Sigmoid colon (tissue), 7 donors: ENCODE measurements around the gene RGS21. TPM values are rescaled to one million over a fixed set of nuclear protein-coding genes. Genes with fewer than 3 reads are reported as not detected.

Experiments
- DNase-seq: peaks from one replicate; pipeline ENCODE4 v3.0.0-alpha.2; 2019
- H3K27ac ChIP-seq, 4 donors: fragments of 200-600 bp; sonication (generic); one replicate each; pipeline ENCODE4 v1.5.1; 2016 to 2019; ENCODE audit warnings: mild to moderate bottlenecking in 1 of 4
- H3K27me3 ChIP-seq, 3 donors: fragments of 200-600 bp; sonication (generic); one replicate each; pipeline ENCODE4 v1.5.1; 2019; ENCODE audit warnings: mild to moderate bottlenecking in 1 of 3
- H3K36me3 ChIP-seq, 4 donors: fragments of 200-600 bp; sonication (generic); one replicate each; pipeline ENCODE4 v1.5.1; 2016 to 2019
- H3K4me1 ChIP-seq, 4 donors: fragments of 200-600 bp; sonication (generic); one replicate each; pipeline ENCODE4 v1.5.1; 2017 to 2019
- H3K4me3 ChIP-seq, 4 donors: fragments of 200-600 bp; sonication (generic); one replicate each; pipeline ENCODE4 v1.5.1; 2017 to 2019; ENCODE audit warnings: mild to moderate bottlenecking in 2 of 4, moderate library complexity in 1 of 4
- H3K9me3 ChIP-seq, 4 donors: fragments of 200-600 bp in 3 of 4; sonication (generic) in 3 of 4; one replicate each; pipeline versions ENCODE4 v1.5.1 to v1.6.1; 2013 to 2019
- CTCF ChIP-seq, 4 experiments: fragments of 450-650 bp in 3 of 4; fragments of 200-600 bp in 1 of 4; IDR thresholded peaks; one replicate each; pipeline ENCODE4 v1.5.1; 2016 to 2019; ENCODE audit warnings: antibody characterized with exemption in 4 of 4, mild to moderate bottlenecking in 3 of 4, moderate library complexity in 2 of 4
- EP300 ChIP-seq, 4 donors: sonication (generic); formaldehyde crosslinking; IDR thresholded peaks; one replicate each; pipeline ENCODE4 v1.6.1; 2017; ENCODE audit warnings: antibody characterized with exemption in 4 of 4
- POLR2A ChIP-seq, 2 donors: fragments of 450-650 bp; IDR thresholded peaks; one replicate each; pipeline ENCODE4 v1.6.1; 2016; ENCODE audit warnings: antibody characterized with exemption in 2 of 2, mild to moderate bottlenecking in 2 of 2, moderate library complexity in 2 of 2
- POLR2AphosphoS5 ChIP-seq, 4 donors: sonication (generic); formaldehyde crosslinking; IDR thresholded peaks; one replicate each; pipeline ENCODE4 v1.6.1; 2017; ENCODE audit warnings: antibody characterized with exemption in 4 of 4
- WGBS, 2 donors: extraction: QIAGEN DNeasy Blood & Tissue Kit; methylation state at CpG; one replicate each; pipeline ENCODE4 v1.1.7; 2013; 5-methylcytosine and 5-hydroxymethylcytosine counted together
- intact Hi-C: fragments of 100-400 bp; cut with DNase I; formaldehyde crosslinking; loops from one replicate; pipeline ENCODE4 v1.15.1; 2023
- polyA plus RNA-seq, 3 donors: library from polyadenylated mRNA; stranded (reverse); fragments of 200-250 nt; gene quantifications; one replicate each; pipeline ENCODE4 v1.2.3, GENCODE V29; 2013
- total RNA-seq, 4 donors: library from RNA; depleted of rRNA; stranded (reverse); fragments of >200 nt; gene quantifications; one replicate each; pipeline ENCODE4 v1.1.0, GENCODE V29; 2016
- donor health status: healthy with polysubstance abuse.
- donor health status: Bipolar disorder and iron deficiency.
- donor health status: healthy.

The RGS21 gene, protein sequence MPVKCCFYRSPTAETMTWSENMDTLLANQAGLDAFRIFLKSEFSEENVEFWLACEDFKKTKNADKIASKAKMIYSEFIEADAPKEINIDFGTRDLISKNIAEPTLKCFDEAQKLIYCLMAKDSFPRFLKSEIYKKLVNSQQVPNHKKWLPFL
- not detected for total RNA-seq
- not detected for polyA plus RNA-seq

- DNase-seq: no peak
- 31 to 51% methylated on average over 2 of the region's 2 CpGs for WGBS, 2 donors
- Histone ChIP-seq H3K4me1 (no peaks in the 10 kb centered on the region), H3K27me3 (no peaks in the 10 kb centered on the region), H3K27ac (no peak within 1 kb of the TSS), H3K9me3 (no peaks in the 10 kb centered on the region), H3K36me3 (no peaks in the 10 kb centered on the region), H3K4me3 (no peak within 1 kb of the TSS)
- intact Hi-C loops: no loop called here
- no peak for TF ChIP-seq CTCF (IDR thresholded peaks at IDR 0.05)
- TF ChIP-seq POLR2A (IDR thresholded peaks at IDR 0.05): no peak
- no peak for TF ChIP-seq EP300 (IDR thresholded peaks at IDR 0.05)
- no peak for TF ChIP-seq POLR2AphosphoS5 (IDR thresholded peaks at IDR 0.05)
These were observed at the start of gene RGS21 for GRCh38 chr1:192316942-192317450. Gene RGS21, plus strand, starts transcription at chr1:192316992. Its CDS starts 26,045 bp downstream, at chr1:192343037.

DNA sequence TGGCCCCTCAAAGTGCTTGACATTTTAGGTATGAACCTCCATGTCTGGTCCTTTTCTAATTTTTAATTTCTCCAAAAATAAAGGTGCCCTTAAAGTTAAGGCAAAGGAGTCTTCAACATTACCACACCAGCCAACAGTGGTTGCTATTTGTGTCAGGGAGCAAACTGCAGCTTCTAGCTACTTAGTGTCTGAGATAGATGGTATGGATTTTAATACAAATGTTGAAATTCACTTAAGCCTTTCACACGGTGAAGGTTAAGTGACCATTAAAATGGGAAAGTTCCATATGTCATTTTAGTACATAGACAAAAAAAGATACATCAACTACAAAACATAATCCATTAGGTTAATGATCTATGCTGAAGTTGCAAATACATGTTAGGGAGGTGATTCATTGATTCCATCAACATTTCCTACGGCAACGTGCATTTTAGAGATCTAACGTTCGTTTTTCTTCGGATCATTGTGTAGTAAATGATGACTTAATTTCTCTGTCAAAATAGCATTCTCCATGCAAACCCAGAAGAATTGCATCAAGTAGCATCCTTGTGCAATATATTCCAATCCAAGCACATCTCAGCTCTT lies 48.2 kb upstream of the RGS21 start:
- DNase-seq: no peak
- TF ChIP-seq POLR2A (IDR thresholded peaks at IDR 0.05) (no peak), POLR2AphosphoS5 (IDR thresholded peaks at IDR 0.05) (no peak), EP300 (IDR thresholded peaks at IDR 0.05) (no peak), CTCF (IDR thresholded peaks at IDR 0.05) (no peak)
- H3K27me3 ChIP-seq: no peaks in the 10 kb centered on the region
- intact Hi-C loops: no loop called here
- H3K4me1 ChIP-seq: peaks cover 0 to 3% (median 0%) of the 10 kb centered on the region in 4 donors
- H3K27ac ChIP-seq: no peak overlapping the region
- H3K36me3 ChIP-seq: no peaks in the 10 kb centered on the region
- H3K4me3 ChIP-seq: no peak overlapping the region
- whole genome bisulfite sequencing, 2 donors: 89 to 91% methylated on average over 6 of the region's 6 CpGs
- H3K9me3 ChIP-seq: no peaks in the 10 kb centered on the region

DNA sequence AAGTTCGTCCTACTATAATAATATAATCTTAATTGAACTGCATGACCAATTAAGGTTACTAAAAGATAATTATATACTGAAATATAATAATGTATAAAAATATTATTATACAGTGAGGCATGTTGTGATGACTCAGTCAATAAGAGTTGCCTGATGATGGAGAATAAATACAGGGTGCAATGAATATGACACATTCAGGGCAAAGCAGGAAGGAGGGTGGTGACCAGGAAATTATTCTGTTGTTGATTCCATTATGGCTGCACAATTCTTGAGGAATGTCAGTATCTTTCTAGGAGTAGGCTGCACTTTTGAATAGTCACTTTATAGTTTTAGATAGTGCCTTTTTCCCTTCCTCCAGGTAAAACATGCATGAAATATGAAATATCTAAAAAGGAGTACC lies 46.4 kb upstream of the RGS21 start:
- H3K9me3 ChIP-seq: no peaks in the 10 kb centered on the region
- no peak for DNase-seq
- H3K27ac ChIP-seq: no peak overlapping the region
- TF ChIP-seq POLR2AphosphoS5 (IDR thresholded peaks at IDR 0.05) (no peak), CTCF (IDR thresholded peaks at IDR 0.05) (no peak), POLR2A (IDR thresholded peaks at IDR 0.05) (no peak), EP300 (IDR thresholded peaks at IDR 0.05) (no peak)
- 48 to 88% methylated on average over 1 of the region's 1 CpG for WGBS, 2 donors
- H3K4me3 ChIP-seq: no peak overlapping the region
- no peaks in the 10 kb centered on the region for H3K27me3 ChIP-seq
- no peaks in the 10 kb centered on the region for H3K36me3 ChIP-seq
- intact Hi-C loops: no loop called here
- H3K4me1 ChIP-seq: no peaks in the 10 kb centered on the region

DNA sequence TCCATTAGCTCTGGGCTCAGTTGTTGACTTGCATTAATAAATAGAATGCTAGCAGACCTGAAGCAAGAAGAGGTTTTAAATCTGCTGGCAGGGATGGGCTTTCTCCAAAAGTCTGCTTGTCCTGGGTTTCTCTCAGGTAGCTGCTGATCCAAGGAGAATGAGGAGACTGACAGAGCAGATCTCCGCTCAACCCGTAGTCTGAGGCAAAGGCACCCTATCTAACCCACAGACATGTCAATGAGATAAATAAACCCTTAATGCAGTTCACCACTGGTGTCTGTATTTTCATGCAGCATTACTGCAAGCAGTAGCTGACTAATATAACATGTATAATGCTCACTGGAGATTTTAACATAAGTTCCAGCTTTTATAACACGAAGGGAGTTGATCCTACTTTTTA lies 44.1 kb upstream of the RGS21 start:
- TF ChIP-seq POLR2AphosphoS5 (IDR thresholded peaks at IDR 0.05) (no peak), CTCF (IDR thresholded peaks at IDR 0.05) (no peak), POLR2A (IDR thresholded peaks at IDR 0.05) (no peak), EP300 (IDR thresholded peaks at IDR 0.05) (no peak)
- H3K36me3 ChIP-seq: no peaks in the 10 kb centered on the region
- intact Hi-C loops: no loop called here
- H3K27ac ChIP-seq: no peak overlapping the region
- no peaks in the 10 kb centered on the region for H3K4me1 ChIP-seq
- no peaks in the 10 kb centered on the region for H3K27me3 ChIP-seq
- WGBS, 2 donors: 76 to 87% methylated on average over 3 of the region's 3 CpGs
- no peak for DNase-seq
- H3K4me3 ChIP-seq: no peak overlapping the region
- H3K9me3 ChIP-seq: no peaks in the 10 kb centered on the region
